Activated CD8-positive, alpha-beta memory T cell treated with anti-CD3 and anti-CD28 coated beads, Interleukin-2, amount 50 U/mL, for 24 hours (primary cell): ENCODE results near the gene CAMKV.
A peak's percentile ranks its signal among the peaks of the same experiment; 100 is the strongest.
"Not testable (repeated sequence)": the region's sequence is repeated elsewhere in the genome, so short reads cannot be mapped to it uniquely, and the experiment has no call there.

Experiments used
- DNase-seq: peaks from one replicate; pipeline ENCODE4 v3.0.0-alpha.2; 2020; ENCODE audit errors: extremely low read depth

Gene CAMKV

GRCh38 chr3:49855662-49856061, 14.0 kb downstream of the CAMKV start:
- DNase-seq = no peak

- DNase-seq = no peak
Observed at GRCh38 chr3:49845694-49846093, 24.0 kb downstream of the CAMKV start.

- no peak for DNase-seq
Observed at GRCh38 chr3:49844464-49845183, 25.1 kb downstream of the CAMKV start.

- no peak for DNase-seq
Observed at GRCh38 chr3:49842843-49843517, 26.7 kb downstream of the CAMKV start.

GRCh38 chr3:49841806-49842205, 27.9 kb downstream of the CAMKV start:
- DNase-seq = no peak

- no peak for DNase-seq
Observed at GRCh38 chr3:49841126-49841696, 28.5 kb downstream of the CAMKV start.

GRCh38 chr3:49840388-49840787, 29.3 kb downstream of the CAMKV start:
- no peak for DNase-seq

GRCh38 chr3:49839193-49839809, 30.4 kb downstream of the CAMKV start:
- peak; percentile 49 for DNase-seq

- DNase-seq = no peak
Observed at GRCh38 chr3:49831341-49831740, 38.4 kb downstream of the CAMKV start.

GRCh38 chr3:49826016-49826415, 43.7 kb downstream of the CAMKV start:
- DNase-seq = no peak

GRCh38 chr3:49823131-49823530, 46.6 kb downstream of the CAMKV start:
- DNase-seq = not testable (repeated sequence)

GRCh38 chr3:49813497-49814174, 56.1 kb downstream of the CAMKV start, which contains the start of gene UBA7:
UBA7 (minus strand) TSS chr3:49813953; CDS start chr3:49813787, 166 bp downstream.
- DNase-seq = no peak

GRCh38 chr3:49812916-49813496, 56.7 kb downstream of the CAMKV start:
- DNase-seq = no peak
